ENCODE data around the gene POLDIP3. TPM values are rescaled to one million over a fixed set of nuclear protein-coding genes. Genes with fewer than 3 reads are reported as not detected.

Gene POLDIP3
- total RNA-seq, 1 experiment from 2014 or later: 67.6 TPM

GRCh38 chr22:42643634-42644421 lies 29.1 kb upstream of the POLDIP3 start:
- H3K9ac ChIP-seq (ENCODE audit: low read length): no peak overlapping the region

More at GRCh38 chr22:42643634-42644421, 29.1 kb upstream of the POLDIP3 start:
- TF ChIP-seq ZFX (IDR thresholded peaks at IDR 0.05): no peak
- no peak for TF ChIP-seq TCF7L2 (IDR thresholded peaks at IDR 0.05; ENCODE audit: borderline replicate concordance, extremely low read depth, insufficient read depth, insufficient read length)
- no peak for TF ChIP-seq REST (IDR thresholded peaks at IDR 0.05; ENCODE audit: low read depth)
- TF ChIP-seq SRF (IDR thresholded peaks at IDR 0.05; ENCODE audit: low read depth): no peak
- no peak for TF ChIP-seq CBX3 (IDR thresholded peaks at IDR 0.05; ENCODE audit: low read depth)
- TF ChIP-seq FOSL1 (IDR thresholded peaks at IDR 0.05; ENCODE audit: low read depth): no peak
- TF ChIP-seq EZH2 (IDR thresholded peaks at IDR 0.05): no peak
- no peak for TF ChIP-seq ELF1 (IDR thresholded peaks at IDR 0.05; ENCODE audit: borderline replicate concordance, low read depth)
- TF ChIP-seq EZH2phosphoT487 (IDR thresholded peaks at IDR 0.05; ENCODE audit: borderline replicate concordance): no peak
- TF ChIP-seq ZBTB33 (IDR thresholded peaks at IDR 0.05; ENCODE audit: extremely low read depth, insufficient replicate concordance, low read length): no peak
- no peak for TF ChIP-seq POLR2AphosphoS5 (IDR thresholded peaks at IDR 0.05; ENCODE audit: low read depth, low read length)
- Histone ChIP-seq H3K9me2 (ENCODE audit: insufficient read depth) (no peaks in the 10 kb centered on the region), H3K4me1 (ENCODE audit: control insufficient read depth in 1 of 2, insufficient read depth in 2 of 2, low read length in 2 of 2) (peaks cover 0 to 27% of the 10 kb centered on the region in 2 experiments; a peak in 3 of 4 replicates), H3K9me3 (ENCODE audit: control insufficient read depth in 1 of 2, insufficient read depth in 1 of 2, low read depth in 1 of 2, low read length in 2 of 2) (no peaks in the 10 kb centered on the region), H2AFZ (ENCODE audit: low read depth, low read length, poor library complexity, severe bottlenecking) (no peak overlapping the region), H4K20me1 (ENCODE audit: insufficient read depth) (no peaks in the 10 kb centered on the region), H3K27me3 (ENCODE audit: insufficient read depth, low read length) (no peaks in the 10 kb centered on the region), H3K4me3 (replicated peaks in 1 of 2; ENCODE audit: low read depth in 1 of 2, low read length in 2 of 2) (no peak overlapping the region), H3K79me2 (ENCODE audit: insufficient read depth, low read length) (peaks cover 85% of the 10 kb centered on the region), H3K4me2 (ENCODE audit: low read length) (no peak overlapping the region), H3K27ac (ENCODE audit: low read depth, low read length) (no peak overlapping the region), H3K36me3 (ENCODE audit: control insufficient read depth in 1 of 2, insufficient read depth in 2 of 2, low read length in 2 of 2) (no peaks in the 10 kb centered on the region)
- intact Hi-C loops (cut with micrococcal nuclease): no loop called here
- ChIA-PET POLR2A (no interaction called here), CTCF (no interaction called here), RAD21 (ENCODE audit: low non-redundant PET in 1 of 2, low total read pairs in 2 of 2, uncharacterized antibody in 2 of 2, unreplicated experiment in 2 of 2) (no interaction called here)
- no peak for ATAC-seq
- BruUV-seq (replicated peaks): no TSS peak
- no peak for DNase-seq (ENCODE audit: low read depth, low spot score)
